HG02981 (cell line): ENCODE data around the gene ANTXR2.

Source experiments
- ATAC-seq: cut with Tn5 transposase; IDR thresholded peaks from one replicate; pipeline ENCODE4 v1.9.1; 2021; ENCODE audit warnings: mild to moderate bottlenecking, moderate library complexity; ENCODE audit not compliant: unreplicated experiment

ANTXR2 gene

GRCh38 chr4:80092847-80093246, 19.8 kb upstream of the ANTXR2 start:
- no peak for ATAC-seq

- no peak for ATAC-seq
Measured at GRCh38 chr4:80092088-80092487, 19.1 kb upstream of the ANTXR2 start.

- ATAC-seq, result no peak
Measured at GRCh38 chr4:80091688-80092087, 18.7 kb upstream of the ANTXR2 start.

DNA sequence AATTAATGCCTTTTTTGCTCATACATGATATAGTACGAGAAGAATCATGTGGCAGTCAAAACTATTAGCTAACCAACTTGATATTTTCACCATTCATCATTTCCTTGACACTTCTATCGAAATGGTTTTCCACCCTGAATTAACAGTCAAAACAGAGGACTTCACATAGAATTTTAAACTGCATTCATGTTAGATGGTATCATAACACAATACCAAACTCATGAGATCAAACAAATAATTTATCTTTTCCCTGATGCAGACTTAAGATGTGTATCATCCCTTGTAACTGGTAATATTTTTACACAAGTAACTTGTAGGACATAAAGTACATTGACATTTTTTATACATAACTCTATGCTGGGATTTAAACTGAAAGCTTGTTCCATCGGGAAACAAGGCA, 18.2 kb upstream of the ANTXR2 start:
- ATAC-seq, result no peak

- no peak for ATAC-seq
Measured at GRCh38 chr4:80090090-80090489, 17.1 kb upstream of the ANTXR2 start.

- ATAC-seq, result no peak
Measured at GRCh38 chr4:80088471-80088870, 15.4 kb upstream of the ANTXR2 start.

- ATAC-seq, result no peak
Measured at GRCh38 chr4:80086296-80086695, 13.3 kb upstream of the ANTXR2 start.

DNA sequence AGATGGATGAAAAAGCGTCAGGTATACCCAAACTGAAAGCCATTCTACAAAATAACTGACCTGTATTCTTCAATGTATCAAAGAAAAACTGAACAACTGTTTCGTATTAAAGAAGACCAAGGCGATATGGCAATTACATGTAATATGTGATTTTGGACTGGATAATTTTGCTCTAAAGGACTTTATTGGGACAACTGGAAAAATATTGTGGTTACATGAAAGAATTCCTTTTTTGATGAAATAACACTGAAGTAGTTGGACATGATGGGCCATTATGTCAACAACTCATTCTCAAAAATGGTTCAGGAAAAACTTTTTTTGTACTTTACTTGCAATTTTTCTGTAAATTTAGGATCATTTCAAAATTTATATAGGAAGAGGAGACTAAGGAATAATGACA, 12.1 kb upstream of the ANTXR2 start:
- ATAC-seq, result no peak

DNA sequence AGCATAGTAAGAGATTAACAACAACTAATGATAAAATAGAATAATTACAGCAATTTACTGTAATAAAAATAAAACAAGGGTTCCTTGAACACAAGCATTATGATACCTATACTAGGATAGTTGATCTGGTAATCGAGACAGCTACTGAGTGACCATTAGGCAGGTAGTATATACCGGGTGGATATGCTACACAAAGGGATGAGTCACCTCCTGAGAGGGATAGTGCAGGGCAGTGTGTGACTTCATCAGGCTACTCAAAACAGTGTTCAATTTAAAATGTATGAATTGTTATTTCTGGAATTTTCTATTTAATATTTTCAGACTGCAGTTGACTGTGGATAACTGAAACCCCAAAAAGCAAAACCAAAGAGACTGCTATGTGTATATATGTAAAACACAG, 9.7 kb upstream of the ANTXR2 start:
- no peak for ATAC-seq

- no peak for ATAC-seq
Measured at GRCh38 chr4:80081566-80081965, 8.5 kb upstream of the ANTXR2 start.

DNA sequence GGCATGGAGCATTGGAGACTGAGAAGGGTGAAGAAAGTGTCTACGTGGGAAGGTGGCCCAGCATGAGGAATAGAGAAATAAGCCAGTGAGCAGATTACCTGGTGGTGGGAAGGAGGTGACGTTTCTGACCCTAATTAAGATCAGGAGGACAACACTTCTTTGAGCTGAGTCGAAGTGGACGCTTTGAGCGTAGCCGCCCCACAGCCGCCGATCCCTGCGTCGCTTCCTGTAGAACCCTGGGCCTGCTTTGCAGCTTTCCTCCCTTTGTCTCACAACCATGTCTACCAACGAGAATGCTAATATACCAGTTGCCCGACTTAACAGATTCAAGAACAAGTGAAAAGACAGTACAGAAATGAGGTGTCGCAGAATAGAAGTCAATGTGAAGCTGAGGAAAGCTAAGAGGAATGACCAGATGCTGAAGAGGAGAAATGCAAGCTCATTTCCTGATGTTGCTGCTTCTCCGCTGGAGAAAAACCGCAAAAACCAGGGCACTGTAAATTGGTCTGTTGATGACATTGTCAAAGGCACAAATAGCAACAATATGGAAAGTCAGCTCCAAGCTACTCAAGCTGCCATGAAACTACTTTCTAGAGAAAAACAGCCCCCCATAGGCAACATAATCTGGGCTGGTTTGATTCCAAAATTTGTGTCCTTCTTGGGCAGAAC, 6.4 kb upstream of the ANTXR2 start:
- ATAC-seq, result no peak

DNA sequence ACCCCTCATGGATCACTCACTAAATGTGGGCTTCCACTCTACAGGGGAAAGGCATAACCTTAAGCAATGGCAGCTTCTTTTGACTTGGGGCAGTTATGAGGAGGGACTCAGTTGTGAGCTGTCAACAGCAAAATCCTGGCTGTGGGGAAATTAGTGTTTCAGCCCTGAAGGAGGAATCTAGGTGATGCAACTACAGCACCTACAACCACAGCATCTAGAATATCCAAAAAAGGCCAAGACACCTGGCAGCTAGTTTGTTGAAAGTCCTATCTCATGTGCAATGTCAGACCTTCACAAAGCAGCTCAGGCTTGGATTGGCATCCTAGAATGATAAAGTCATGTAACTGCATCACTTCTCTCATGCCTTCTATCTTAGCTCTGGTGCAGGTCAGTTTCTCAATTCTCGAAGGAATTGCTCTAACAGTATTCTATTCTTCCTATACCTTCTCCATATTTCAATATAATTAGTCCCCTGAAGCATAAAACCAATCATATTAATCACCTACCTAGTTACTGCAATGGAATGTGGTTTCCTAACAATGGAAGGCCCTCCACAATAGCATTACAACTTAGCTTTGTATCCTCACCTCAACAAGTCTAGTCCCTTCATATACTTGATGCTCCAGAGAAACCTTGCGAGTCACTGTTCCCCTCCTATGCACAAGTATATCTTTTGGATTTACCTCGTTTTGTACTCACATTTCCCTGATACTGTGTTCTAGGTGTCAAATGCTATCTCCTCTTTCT, 5.5 kb upstream of the ANTXR2 start:
- ATAC-seq, result no peak

- no peak for ATAC-seq
Measured at GRCh38 chr4:80077639-80078038, 4.6 kb upstream of the ANTXR2 start.

- ATAC-seq, result no peak
Measured at GRCh38 chr4:80076681-80077080, 3.7 kb upstream of the ANTXR2 start.

DNA sequence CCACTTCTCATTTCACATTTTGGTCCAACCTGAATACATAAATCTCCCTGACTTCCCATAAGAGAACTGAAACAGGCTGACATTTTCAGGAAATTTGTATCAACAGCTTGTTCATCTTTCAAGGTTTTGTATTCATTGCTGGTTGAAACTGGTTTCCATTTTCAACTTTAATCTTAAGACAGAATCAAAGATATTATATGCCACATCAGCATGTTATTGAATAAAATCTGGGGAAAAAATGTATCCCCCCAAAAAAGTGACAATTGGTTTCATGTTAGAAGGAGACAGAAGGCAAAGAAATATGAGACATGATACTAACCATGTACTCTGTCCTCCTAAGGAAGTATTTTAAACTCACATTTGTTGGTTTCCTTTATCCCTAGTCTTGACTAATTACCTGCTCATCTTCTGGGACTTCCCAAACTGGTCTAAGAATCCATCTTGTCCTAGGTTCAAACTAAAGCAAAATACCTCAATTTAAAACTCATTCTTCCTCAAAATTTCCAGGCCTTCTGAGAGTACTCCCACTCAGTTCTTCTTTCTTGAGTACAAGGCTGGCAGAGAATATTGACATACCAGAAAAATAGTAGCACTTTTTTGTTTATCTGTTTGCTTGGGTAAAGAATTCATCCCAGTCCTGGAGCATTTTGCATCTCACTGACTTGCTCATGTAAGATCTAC, 3.1 kb upstream of the ANTXR2 start:
- ATAC-seq, result no peak

GRCh38 chr4:80074651-80075050, 1.6 kb upstream of the ANTXR2 start:
- ATAC-seq, result no peak

DNA sequence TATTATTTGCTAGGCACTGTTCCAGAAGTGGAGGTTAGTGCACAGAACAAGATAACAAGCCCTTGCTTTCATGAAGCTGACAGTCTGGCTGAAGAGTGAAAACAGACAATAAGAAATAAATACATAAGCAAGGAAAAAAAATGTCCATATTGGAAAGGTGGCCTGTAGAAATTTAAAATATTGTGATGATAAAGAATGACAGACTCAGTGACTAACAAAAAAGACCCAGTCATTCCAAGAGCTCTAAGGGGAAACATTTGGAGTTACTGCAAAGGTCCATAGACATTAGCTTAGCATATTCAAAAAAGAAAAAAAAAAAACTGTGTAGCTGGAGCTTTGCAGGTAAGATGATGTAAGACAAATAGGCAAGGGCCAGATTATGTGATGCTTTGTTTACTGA, 1.0 kb upstream of the ANTXR2 start:
- no peak for ATAC-seq

DNA sequence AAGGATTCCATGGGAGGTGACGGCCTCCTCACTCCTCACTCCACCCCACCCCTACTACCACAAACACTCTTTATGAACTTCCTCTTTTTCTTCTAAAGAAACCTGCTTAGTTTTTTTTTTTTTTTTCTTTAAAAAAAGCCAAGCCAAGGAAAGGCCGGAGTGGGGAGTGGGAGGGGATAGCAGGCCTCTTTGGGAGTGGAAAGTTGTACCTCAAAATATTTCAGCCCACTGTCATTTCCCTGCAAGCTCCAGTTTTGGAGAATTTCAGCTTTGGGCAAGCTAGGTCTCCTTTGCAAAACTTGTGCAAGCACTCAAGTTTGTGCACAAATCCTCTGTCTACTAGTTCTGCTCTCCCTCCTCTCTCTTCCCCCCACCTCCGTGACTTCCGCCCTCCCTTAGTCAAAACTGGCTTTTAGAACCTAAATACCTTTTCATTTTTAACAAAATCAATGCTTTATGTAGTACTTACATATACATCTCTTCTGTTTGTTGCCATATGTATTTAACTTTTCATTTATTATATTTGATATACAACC, 512 bp upstream of the ANTXR2 start:
- ATAC-seq, result peak; percentile 42

GRCh38 chr4:80072228-80072743, 743 bp downstream of the ANTXR2 start:
- peak; percentile 22 for ATAC-seq

GRCh38 chr4:80071604-80072227, 1.3 kb downstream of the ANTXR2 start:
- ATAC-seq, result peak; percentile 17
